Ishikawa (cell line): ENCODE results near the gene PLEKHH1.
A peak's percentile ranks its signal among the peaks of the same experiment; 100 is the strongest.

Experiments used
- CEBPB ChIP-seq: IDR thresholded peaks from 2 replicates; pipeline ENCODE4 v1.6.1; 2012
- CREB1 ChIP-seq: IDR thresholded peaks from 2 replicates; pipeline ENCODE4 v1.6.1; 2012; ENCODE audit warnings: low read depth
- EGR1 ChIP-seq: IDR thresholded peaks from 2 replicates; pipeline ENCODE4 v1.6.1; 2012
- EP300 ChIP-seq: IDR thresholded peaks from 2 replicates; pipeline ENCODE4 v1.6.1; 2012; ENCODE audit warnings: borderline replicate concordance
- FOXM1 ChIP-seq: IDR thresholded peaks from 2 replicates; pipeline ENCODE4 v1.6.1; 2012; ENCODE audit warnings: low read depth, borderline replicate concordance
- MAX ChIP-seq: IDR thresholded peaks from 2 replicates; pipeline ENCODE4 v1.6.1; 2012
- NFIC ChIP-seq: IDR thresholded peaks from 2 replicates; pipeline ENCODE4 v1.6.1; 2012
- RAD21 ChIP-seq: IDR thresholded peaks from 2 replicates; pipeline ENCODE4 v1.6.1; 2012; ENCODE audit warnings: low read depth
- REST ChIP-seq: IDR thresholded peaks from 2 replicates; pipeline ENCODE4 v1.6.1; 2012; ENCODE audit warnings: low read depth, mild to moderate bottlenecking
- TAF1 ChIP-seq: IDR thresholded peaks from 2 replicates; pipeline ENCODE4 v1.6.1; 2012; ENCODE audit warnings: low read depth, mild to moderate bottlenecking
- TCF12 ChIP-seq: IDR thresholded peaks from 2 replicates; pipeline ENCODE4 v1.6.1; 2012; ENCODE audit warnings: low read depth
- TEAD4 ChIP-seq: IDR thresholded peaks from 2 replicates; pipeline ENCODE4 v1.6.1; 2012
- USF1 ChIP-seq: IDR thresholded peaks from 2 replicates; pipeline ENCODE4 v1.6.1; 2012
- YY1 ChIP-seq: IDR thresholded peaks from 2 replicates; pipeline ENCODE4 v1.6.1; 2012; ENCODE audit warnings: low read depth
- ZBTB7A ChIP-seq: IDR thresholded peaks from 2 replicates; pipeline ENCODE4 v1.6.1; 2012; ENCODE audit warnings: low read depth

The PLEKHH1 gene

GRCh38 chr14:67557118-67557517 is 24.0 kb downstream of the PLEKHH1 start:
- peak; percentile 10; the same call in 1 of the 2 replicates for TF ChIP-seq MAX
- no peak for TF ChIP-seq USF1
- no peak for TF ChIP-seq RAD21
- no peak for TF ChIP-seq ZBTB7A
- no peak for TF ChIP-seq REST
- peak; percentile 81; the same call in 1 of the 2 replicates for TF ChIP-seq TCF12
- peak; percentile 72; the same call in 1 of the 2 replicates for TF ChIP-seq EP300
- TF ChIP-seq FOXM1: 0 out of 2 replicates have a peak, but pooled peaks have one; percentile 23
- peak; percentile 43 for TF ChIP-seq NFIC
- peak; percentile 98 for TF ChIP-seq TEAD4

- TF ChIP-seq FOXM1 (no peak), TEAD4 (no peak), ZBTB7A (no peak), MAX (no peak), TCF12 (no peak), REST (no peak), TAF1 (no peak), CEBPB (no peak), NFIC (no peak), EP300 (no peak), USF1 (no peak)
Observed at GRCh38 chr14:67557656-67558055, 24.6 kb downstream of the PLEKHH1 start.

GRCh38 chr14:67559639-67560038 is 26.5 kb downstream of the PLEKHH1 start:
- TF ChIP-seq NFIC: peak; percentile 25; the same call in 1 of the 2 replicates
- no peak for TF ChIP-seq YY1

- TF ChIP-seq YY1: no peak
- no peak for TF ChIP-seq CREB1
- TF ChIP-seq TAF1: no peak
- no peak for TF ChIP-seq TEAD4
- no peak for TF ChIP-seq REST
- TF ChIP-seq CEBPB: no peak
- TF ChIP-seq RAD21: no peak
- TF ChIP-seq MAX: no peak
- no peak for TF ChIP-seq USF1
- TF ChIP-seq EGR1: no peak
- no peak for TF ChIP-seq EP300
- TF ChIP-seq NFIC: no peak
- TF ChIP-seq FOXM1: no peak
Observed at GRCh38 chr14:67562025-67562775, 29.1 kb downstream of the PLEKHH1 start.
